Pancreas (tissue), 10 donors: ENCODE results near the gene OGFR. TPM values are rescaled to one million over a fixed set of nuclear protein-coding genes. Genes with fewer than 3 reads are reported as not detected.

Experiments
- ATAC-seq, 4 donors: fragments of 200-7000 bp; cut with Tn5 transposase; one replicate each; pipeline versions ENCODE4 v1.8.0 to v1.9.1; 2020; ENCODE audit warnings: mild to moderate bottlenecking in 4 of 4, moderate library complexity in 4 of 4
- DNase-seq, 6 donors: peaks; one replicate each; pipeline ENCODE4 v3.0.0-alpha.2; 2020
- FAIRE-seq: peaks from 2 replicates; lab custom pipeline; 2012; peaks lifted over from hg19 to GRCh38; lab: Jason Lieb, UNC
- H3K27ac ChIP-seq, 4 donors: fragments of 200-600 bp; sonication (generic); 1 replicate in 3 of 4; 2 replicates in 1 of 4; pipeline versions ENCODE4 v1.5.0 to v1.8.0; 2020
- H3K27me3 ChIP-seq, 4 donors: fragments of 200-600 bp; one replicate each; pipeline ENCODE4 v1.8.0; 2021
- H3K36me3 ChIP-seq, 3 donors: fragments of 200-600 bp; sonication (generic) in 1 of 3; one replicate each; pipeline versions ENCODE4 v1.5.0 to v1.8.0; 2020 to 2021
- H3K4me1 ChIP-seq, 3 donors: fragments of 200-600 bp; one replicate each; pipeline ENCODE4 v1.8.0; 2021
- H3K4me3 ChIP-seq, 4 donors: fragments of 200-600 bp; sonication (generic) in 2 of 4; one replicate each; pipeline versions ENCODE4 v1.5.0 to v1.8.0; 2020 to 2021
- H3K9me3 ChIP-seq, 4 donors: fragments of 200-600 bp; one replicate each; pipeline ENCODE4 v1.8.0; 2021
- CTCF ChIP-seq, 4 donors: fragments of 200-600 bp; sonication (generic) in 3 of 4; IDR thresholded peaks; one replicate each; pipeline versions ENCODE4 v1.5.0 to v1.8.0; 2021; ENCODE audit warnings: antibody characterized with exemption in 4 of 4
- WGBS, 2 donors: extraction: QIAGEN DNeasy Blood & Tissue Kit; methylation state at CpG; one replicate each; pipeline ENCODE4 v1.1.7; 2013; 5-methylcytosine and 5-hydroxymethylcytosine counted together
- intact Hi-C, 3 donors: fragments of 100-400 bp; cut with DNase I; formaldehyde crosslinking; loops; one replicate each; pipeline versions ENCODE4 v1.11.1 to v1.14.2; 2022
- polyA plus RNA-seq, 2 donors: library from polyadenylated mRNA; stranded (reverse); fragments of 200-250 nt; gene quantifications; one replicate each; pipeline ENCODE4 v1.2.3, GENCODE V29; 2013
- total RNA-seq, 6 donors: library from RNA; stranded (reverse); fragmentation: NEBNext Ultra II Directional in 4 of 6; extraction: Animal tissue kit (Norgen Biotek cat#: 25700) in 4 of 6; gene quantifications; one replicate each; pipeline versions ENCODE4 v1.2.1 to v1.2.4, GENCODE V29; 2021 to 2023
- donor health status: healthy with polysubstance abuse.
- donor health status: DM: no; HTN: no; CAD: no; lungs with moderate emphysema.
- donor health status: DM: no; HTN: no; CAD: no.
- donor health status: control.
- donor health status: control.
- donor health status: Bipolar disorder and iron deficiency.
- donor health status: DM: yes; HTN: yes; CAD: no.
- donor health status: DM: no; HTN: no; CAD: no.
- donor health status: DM: no; HTN: no; CAD: no.
- donor health status: DM: yes; HTN: yes; CAD: no.

Gene OGFR
- total and polyA plus RNA-seq, 8 donors: 18.1 to 79.5 (median 23.0) TPM

GRCh38 chr20:62832951-62833391 lies 28.3 kb downstream of the OGFR start:
- Histone ChIP-seq H3K9me3 (no peaks in the 10 kb centered on the region), H3K4me1 (no peaks in the 10 kb centered on the region), H3K4me3 (no peak overlapping the region), H3K27ac (peak overlapping the region in 3 of 4 donors; percentile 28 to 63 (median 57)), H3K36me3 (no peaks in the 10 kb centered on the region), H3K27me3 (no peaks in the 10 kb centered on the region)
- no peak for TF ChIP-seq CTCF (IDR thresholded peaks at IDR 0.05)
- ATAC-seq (peak in 3 of 4 donors; percentile 41 to 55 (median 43)), DNase-seq (peak in 3 of 6 donors; percentile 58 to 72 (median 61)), FAIRE-seq (no peak)
- intact Hi-C loops: no loop called here
- WGBS, 2 donors: 21 to 31% methylated on average over 14 of the region's 14 CpGs

- intact Hi-C loops: no loop called here
- no peak for ATAC-seq
- Histone ChIP-seq H3K27ac (no peak overlapping the region), H3K36me3 (no peaks in the 10 kb centered on the region), H3K27me3 (no peaks in the 10 kb centered on the region), H3K9me3 (no peaks in the 10 kb centered on the region), H3K4me3 (no peak overlapping the region), H3K4me1 (no peaks in the 10 kb centered on the region)
- FAIRE-seq: no peak
- DNase-seq: peak in 2 of 6 donors; percentile 26 to 34
- TF ChIP-seq CTCF (IDR thresholded peaks at IDR 0.05): no peak
- WGBS, 2 donors: 71 to 81% methylated on average over 24 of the region's 24 CpGs
These were observed 30.5 kb downstream of the OGFR start for GRCh38 chr20:62834967-62835730.

- FAIRE-seq (no peak), ATAC-seq (no peak), DNase-seq (peak in 1 of 6 donors; percentile 48)
- H3K9me3 ChIP-seq: no peaks in the 10 kb centered on the region
- no peak for TF ChIP-seq CTCF (IDR thresholded peaks at IDR 0.05)
- no peak overlapping the region for H3K27ac ChIP-seq
- no peak overlapping the region for H3K4me3 ChIP-seq
- WGBS, 2 donors: 68 to 77% methylated on average over 51 to 52 of the region's 52 CpGs
- H3K27me3 ChIP-seq: no peaks in the 10 kb centered on the region
- no peaks in the 10 kb centered on the region for H3K4me1 ChIP-seq
- intact Hi-C loops: no loop called here
- no peaks in the 10 kb centered on the region for H3K36me3 ChIP-seq
These were observed 31.6 kb downstream of the OGFR start for GRCh38 chr20:62835931-62836861.

- DNase-seq (peak in 1 of 6 donors; percentile 38), FAIRE-seq (no peak), ATAC-seq (no peak)
- intact Hi-C loops: no loop called here
- no peak for TF ChIP-seq CTCF (IDR thresholded peaks at IDR 0.05)
- no peaks in the 10 kb centered on the region for H3K4me1 ChIP-seq
- 78 to 83% methylated on average over 19 of the region's 19 CpGs for whole genome bisulfite sequencing, 2 donors
- no peak overlapping the region for H3K4me3 ChIP-seq
- no peaks in the 10 kb centered on the region for H3K27me3 ChIP-seq
- H3K36me3 ChIP-seq: no peaks in the 10 kb centered on the region
- no peaks in the 10 kb centered on the region for H3K9me3 ChIP-seq
- no peak overlapping the region for H3K27ac ChIP-seq
These were observed 32.4 kb downstream of the OGFR start for GRCh38 chr20:62836967-62837490.
